Loucy (cell line): Measurements from ENCODE around the gene TMEM82.

Source experiments
- CTCF ChIP-seq: fragments of 200-600 bp; sonication (generic); conservative IDR thresholded peaks from 2 replicates; pipeline ENCODE4 v1.5.1; 2014; ENCODE audit warnings: mild to moderate bottlenecking, antibody characterized with exemption, low read length
- EZH2phosphoT487 ChIP-seq: fragments of 200-600 bp; IDR thresholded peaks from 2 replicates; pipeline ENCODE4 v1.6.1; 2018; ENCODE audit warnings: antibody characterized with exemption, mild to moderate bottlenecking, moderate library complexity, borderline replicate concordance

- TF ChIP-seq CTCF (no peak), EZH2phosphoT487 (no peak)
Observed at GRCh38 chr1:15755021-15755645, 12.8 kb downstream of the TMEM82 start.
